ENCODE results near the gene FAM151A.

FAM151A gene

GRCh38 chr1:54604051-54604450 is 19.3 kb downstream of the FAM151A start:
- no peak for DNase-seq (ENCODE audit: low read depth in 2 of 2)

- no peak for DNase-seq (ENCODE audit: low read depth in 2 of 2)
Measured at GRCh38 chr1:54603241-54603640, 20.1 kb downstream of the FAM151A start.

GRCh38 chr1:54602554-54602953 is 20.8 kb downstream of the FAM151A start:
- DNase-seq (ENCODE audit: low read depth in 2 of 2), result no peak

GRCh38 chr1:54601730-54602129 is 21.6 kb downstream of the FAM151A start:
- no peak for DNase-seq (ENCODE audit: low read depth in 2 of 2)

- no peak for DNase-seq (ENCODE audit: low read depth in 2 of 2)
Measured at GRCh38 chr1:54600947-54601721, 22.2 kb downstream of the FAM151A start.

- no peak for DNase-seq (ENCODE audit: low read depth in 2 of 2)
Measured at GRCh38 chr1:54599211-54599823, 24.0 kb downstream of the FAM151A start.

GRCh38 chr1:54597455-54598030 is 25.8 kb downstream of the FAM151A start:
- no peak for DNase-seq (ENCODE audit: low read depth in 2 of 2)

GRCh38 chr1:54596756-54597155 is 26.6 kb downstream of the FAM151A start:
- DNase-seq (ENCODE audit: low read depth in 2 of 2), result no peak

- DNase-seq (ENCODE audit: low read depth in 2 of 2), result no peak
Measured at GRCh38 chr1:54595956-54596498, 27.3 kb downstream of the FAM151A start.

- no peak for DNase-seq (ENCODE audit: low read depth in 2 of 2)
Measured at GRCh38 chr1:54594463-54594862, 28.9 kb downstream of the FAM151A start.

- no peak for DNase-seq (ENCODE audit: low read depth in 2 of 2)
Measured at GRCh38 chr1:54593571-54594160, 29.7 kb downstream of the FAM151A start.

- DNase-seq (ENCODE audit: low read depth in 2 of 2), result no peak
Measured at GRCh38 chr1:54591127-54591756, 32.1 kb downstream of the FAM151A start.

GRCh38 chr1:54588377-54588776 is 34.9 kb downstream of the FAM151A start:
- no peak for DNase-seq (ENCODE audit: low read depth in 2 of 2)

GRCh38 chr1:54585181-54586066 is 37.9 kb downstream of the FAM151A start:
- DNase-seq (ENCODE audit: low read depth in 2 of 2), result no peak

- no peak for DNase-seq (ENCODE audit: low read depth in 2 of 2)
Measured at GRCh38 chr1:54584575-54584974, 38.8 kb downstream of the FAM151A start.

- no peak for DNase-seq (ENCODE audit: low read depth in 2 of 2)
Measured at GRCh38 chr1:54583871-54584270, 39.5 kb downstream of the FAM151A start.

GRCh38 chr1:54583307-54583686 is 40.0 kb downstream of the FAM151A start:
- no peak for DNase-seq (ENCODE audit: low read depth in 2 of 2)

GRCh38 chr1:54582566-54583306 is 40.6 kb downstream of the FAM151A start:
- no peak for DNase-seq (ENCODE audit: low read depth in 2 of 2)

- DNase-seq (ENCODE audit: low read depth in 2 of 2), result no peak
Measured at GRCh38 chr1:54581621-54582035, 41.7 kb downstream of the FAM151A start.

- no peak for DNase-seq (ENCODE audit: low read depth in 2 of 2)
Measured at GRCh38 chr1:54580856-54581550, 42.3 kb downstream of the FAM151A start.
